B cell (primary cell): ENCODE data around the gene SRSF6. TPM values are rescaled to one million over a fixed set of nuclear protein-coding genes. Genes with fewer than 3 reads are reported as not detected.
A peak's percentile ranks its signal among the peaks of the same experiment; 100 is the strongest.

ENCODE experiments used
- ATAC-seq: fragments of 200-7000 bp; cut with Tn5 transposase; one replicate; pipeline ENCODE4 v1.10.0; 2021; ENCODE audit warnings: low read depth, mild to moderate bottlenecking, moderate number of reproducible peaks, moderate library complexity
- CTCF ChIA-PET: fragments of 350-600 bp; sonication (Branson Sonifier 250); formaldehyde crosslinking; loops from one replicate; lab custom pipeline; 2021; ENCODE audit warnings: antibody characterized with exemption, inconsistent platforms; lab: Charles Lee
- POLR2A ChIA-PET: fragments of 350-600 bp; sonication (Branson Sonifier 250); formaldehyde crosslinking; loops from one replicate; lab custom pipeline; 2021; ENCODE audit warnings: antibody characterized with exemption; lab: Charles Lee
- DNase-seq: peaks from one replicate; pipeline ENCODE4 v3.0.0; 2013
- H2AFZ ChIP-seq: 2 replicates; pipeline ENCODE4 v1.6.1; 2012; ENCODE audit warnings: mild to moderate bottlenecking, low read depth, low read length; ENCODE audit not compliant: insufficient read depth, poor library complexity, severe bottlenecking
- H3K27ac ChIP-seq, 2 donors: 1 replicate in 1 of 2; 2 replicates in 1 of 2; pipeline ENCODE4 v1.5.1; 2012 to 2013; ENCODE audit warnings: low read length in 2 of 2, mild to moderate bottlenecking in 2 of 2, moderate library complexity in 1 of 2
- H3K27me3 ChIP-seq, 4 experiments: fragments of 200-600 bp in 1 of 4; sonication (generic) in 1 of 4; replicated peaks in 1 of 4; 1 replicate in 2 of 4; 2 replicates in 2 of 4; pipeline versions ENCODE4 v1.6.1 to v1.7.0; 2013 to 2016; ENCODE audit warnings: low read length in 3 of 4, mild to moderate bottlenecking in 2 of 4, mixed read lengths in 1 of 4, moderate library complexity in 1 of 4; ENCODE audit not compliant: insufficient read depth in 4 of 4, control insufficient read depth in 3 of 4; ENCODE audit errors: control extremely low read depth in 1 of 4
- H3K36me3 ChIP-seq, 2 experiments: replicated peaks in 1 of 2; 1 replicate in 1 of 2; 2 replicates in 1 of 2; pipeline versions ENCODE4 v1.6.1 to v1.7.1; 2013; ENCODE audit warnings: low read length in 1 of 2; ENCODE audit not compliant: insufficient read depth in 2 of 2, control insufficient read depth in 1 of 2; ENCODE audit errors: control extremely low read depth in 1 of 2, extremely low read depth in 1 of 2
- H3K4me1 ChIP-seq, 2 donors: fragments of 200-600 bp in 1 of 2; sonication (generic) in 1 of 2; 1 replicate in 1 of 2; 2 replicates in 1 of 2; pipeline versions ENCODE4 v1.5.1 to v1.6.1; 2013 to 2017; ENCODE audit warnings: low read length in 2 of 2; ENCODE audit not compliant: control insufficient read depth in 2 of 2, insufficient read depth in 2 of 2
- H3K4me2 ChIP-seq: replicated peaks from 2 replicates; pipeline ENCODE3; 2012; ENCODE audit warnings: mild to moderate bottlenecking, low read depth, low read length; ENCODE audit not compliant: poor library complexity, severe bottlenecking
- H3K4me3 ChIP-seq, 5 experiments: fragments of 200-600 bp in 1 of 5; sonication (generic) in 1 of 5; 1 replicate in 3 of 5; 2 replicates in 2 of 5; pipeline versions ENCODE4 v1.5.1 to v1.7.0; 2011 to 2016; ENCODE audit warnings: low read length in 4 of 5, mild to moderate bottlenecking in 4 of 5, low read depth in 2 of 5, control low read depth in 1 of 5, moderate library complexity in 1 of 5; ENCODE audit not compliant: insufficient read depth in 1 of 5; ENCODE audit errors: control extremely low read depth in 1 of 5, extremely low read depth in 1 of 5
- H3K79me2 ChIP-seq: fragments of 200-600 bp; sonication (generic); one replicate; pipeline ENCODE4 v1.6.0; 2016; ENCODE audit warnings: low read length; ENCODE audit not compliant: control insufficient read depth, insufficient read depth
- H3K9ac ChIP-seq: fragments of 200-600 bp; sonication (generic); 2 replicates; pipeline ENCODE4 v1.6.1; 2017; ENCODE audit warnings: mild to moderate bottlenecking, low read length, moderate library complexity
- H3K9me3 ChIP-seq, 3 donors: one replicate each; pipeline versions ENCODE4 v1.6.1 to v1.7.1; 2013; ENCODE audit warnings: low read length in 2 of 3; ENCODE audit not compliant: control insufficient read depth in 2 of 3, insufficient read depth in 1 of 3; ENCODE audit errors: control extremely low read depth in 1 of 3
- H4K20me1 ChIP-seq: 2 replicates; pipeline ENCODE4 v1.6.0; 2012; ENCODE audit warnings: mild to moderate bottlenecking, low read length; ENCODE audit not compliant: insufficient read depth, control insufficient read depth, poor library complexity, severe bottlenecking
- H3K27ac Mint-ChIP-seq: one replicate; pipeline ENCODE4 v1.8.0; 2021; ENCODE audit warnings: mixed read lengths
- H3K27me3 Mint-ChIP-seq: one replicate; pipeline ENCODE4 v1.8.0; 2021; ENCODE audit warnings: mixed read lengths
- H3K4me1 Mint-ChIP-seq: one replicate; pipeline ENCODE4 v1.8.0; 2021; ENCODE audit warnings: mixed read lengths
- H3K4me3 Mint-ChIP-seq: one replicate; pipeline ENCODE4 v1.8.0; 2021; ENCODE audit warnings: mixed read lengths
- H3K9me3 Mint-ChIP-seq: one replicate; pipeline ENCODE4 v1.8.0; 2022; ENCODE audit warnings: mixed read lengths; ENCODE audit not compliant: insufficient read depth
- CTCF ChIP-seq: fragments of 200-600 bp; IDR thresholded peaks from one replicate; pipeline ENCODE4 v1.8.0; 2022; ENCODE audit warnings: antibody characterized with exemption, mild to moderate bottlenecking
- EZH2 ChIP-seq: IDR thresholded peaks from 2 replicates; pipeline ENCODE4 v1.6.1; 2012; ENCODE audit warnings: borderline replicate concordance, low read depth, mild to moderate bottlenecking, moderate library complexity, low read length; ENCODE audit not compliant: insufficient read depth, poor library complexity, severe bottlenecking
- WGBS: methylation state at CpG from one replicate; pipeline ENCODE4 v1.1.5; 2013; ENCODE audit warnings: missing lambda C conversion rate; ENCODE audit not compliant: insufficient coverage; 5-methylcytosine and 5-hydroxymethylcytosine counted together
- intact Hi-C: fragments of 100-400 bp; cut with micrococcal nuclease; formaldehyde crosslinking; loops from one replicate; pipeline ENCODE4 v1.10.0; 2022
- polyA minus RNA-seq: library from RNA; depleted of rRNA, polyadenylated mRNA; stranded (reverse); fragments of >200 nt; gene quantifications from 2 replicates; pipeline ENCODE4 v1.2.3, GENCODE V29; 2012
- polyA plus RNA-seq: library from polyadenylated mRNA; depleted of rRNA; stranded (reverse); fragments of >200 nt; gene quantifications from 2 replicates; pipeline ENCODE4 v1.2.3, GENCODE V29; 2012
- total RNA-seq, 2 donors: library from RNA; stranded (reverse); fragments of 120-200 nt in 1 of 2; gene quantifications; 1 replicate in 1 of 2; 2 replicates in 1 of 2; pipeline versions ENCODE4 v1.2.3 to v1.2.4, GENCODE V29; 2013 to 2022

SRSF6 gene
- total RNA-seq (197 and 201 TPM in 2 replicates), polyA plus RNA-seq (296 and 434 TPM in 2 replicates), polyA minus RNA-seq (95.7 and 147 TPM in 2 replicates)
- 121 TPM for total RNA-seq (2013)

DNA sequence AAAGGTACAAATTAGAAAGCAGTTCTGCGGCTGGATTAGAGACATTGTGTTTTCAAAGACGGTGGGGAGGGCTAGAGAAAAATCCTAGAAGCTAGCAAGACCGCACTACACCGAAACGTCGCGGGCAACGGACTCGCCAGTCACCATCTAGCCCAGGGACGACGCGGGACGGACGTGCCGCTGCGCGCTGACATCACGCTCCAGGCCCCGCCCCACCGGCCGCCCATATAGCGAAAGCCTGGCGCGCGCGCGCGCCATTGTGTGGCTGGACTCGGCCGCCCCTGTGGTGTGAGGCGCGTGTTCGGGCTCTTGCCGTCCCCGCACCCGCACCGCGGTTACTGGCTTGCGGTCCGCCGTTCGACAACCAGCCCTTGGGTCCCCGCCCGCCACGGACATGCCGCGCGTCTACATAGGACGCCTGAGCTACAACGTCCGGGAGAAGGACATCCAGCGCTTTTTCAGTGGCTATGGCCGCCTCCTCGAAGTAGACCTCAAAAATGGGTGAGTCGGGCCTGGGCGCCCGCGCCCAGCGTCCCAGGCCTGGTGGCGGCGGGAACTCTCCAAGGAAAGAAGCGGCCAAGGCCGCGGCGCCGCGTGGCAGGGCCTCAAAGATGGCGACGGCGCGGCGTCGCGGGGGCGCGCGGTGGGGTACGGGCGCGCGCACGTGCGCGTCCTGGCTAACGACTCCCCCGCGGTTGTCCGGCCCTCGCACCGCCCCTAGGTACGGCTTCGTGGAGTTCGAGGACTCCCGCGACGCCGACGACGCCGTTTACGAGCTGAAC is at the start of gene SRSF6:
Gene SRSF6, plus strand, starts transcription at position 257 of the 782 bp plus-strand sequence. Its CDS starts 138 bp downstream, at position 395.
- intact Hi-C loops: loop anchor here (1.0 to 5.0 kb wide), 8 partner anchors 56 to 1841 kb away; partner anchors contain the start of genes CHD6, FITM2, IFT52 and MYBL2
- Histone ChIP-seq H3K27ac (peak within 1 kb of the TSS; percentile 99 to 100), H3K9me3 (no peaks in the 10 kb centered on the region), H3K4me2 (peak within 1 kb of the TSS; percentile 87), H3K4me1 (peaks cover 11 to 13% of the 10 kb centered on the region in 2 donors), H3K36me3 (peaks cover 4 to 39% of the 10 kb centered on the region in 2 experiments), H3K79me2 (peaks cover 16% of the 10 kb centered on the region), H3K9ac (peak within 1 kb of the TSS; percentile 100), H4K20me1 (peaks cover 42% of the 10 kb centered on the region), H3K4me3 (peak within 1 kb of the TSS; percentile 84 to 98 (median 95)), H3K27me3 (no peaks in the 10 kb centered on the region), H2AFZ (peak within 1 kb of the TSS; percentile 85)
- Mint-ChIP-seq H3K4me3 (peak within 1 kb of the TSS; percentile 89), H3K27me3 (peaks cover 12% of the 10 kb centered on the region), H3K9me3 (no peaks in the 10 kb centered on the region), H3K4me1 (peaks cover 28% of the 10 kb centered on the region), H3K27ac (peak within 1 kb of the TSS; percentile 96)
- WGBS: under 1% methylated on average over 101 of the region's 101 CpGs
- CTCF ChIA-PET: interaction anchor here (0.6 to 2.5 kb wide), 6 partner anchors 9 to 234 kb away, joined by 3 to 10 read pairs (median 4); no protein-coding TSS in a partner anchor
- POLR2A ChIA-PET: interaction anchor here (0.6 to 2.9 kb wide), 8 partner anchors 8 to 1428 kb away, joined by 3 to 12 read pairs (median 3); partner anchors contain the start of genes FITM2, IFT52 and YWHAB
- DNase-seq (peak; percentile 96), ATAC-seq (peak; percentile 86)
- TF ChIP-seq EZH2: no peak
- no peak for TF ChIP-seq CTCF
